Measurements from ENCODE around the gene YRDC. TPM values are rescaled to one million over a fixed set of nuclear protein-coding genes. Genes with fewer than 3 reads are reported as not detected.

YRDC gene
- total RNA-seq, result 10 to 100 TPM; 13.1 to 41.7 (median 26.1) TPM

GRCh38 chr1:37807555-37808368, at the start of gene YRDC, which contains the start of gene C1orf122:
Gene YRDC, minus strand, starts transcription at chr1:37808208. Its CDS starts 28 bp downstream, at chr1:37808180.
Gene C1orf122, plus strand, starts transcription at chr1:37807790. Its CDS starts 615 bp downstream, at chr1:37808405.
- 0% methylated on average over 29 of the region's 95 CpGs for WGBS
- Histone ChIP-seq H3K27ac (peak within 1 kb of the TSS; percentile 95), H3K27me3 (no peaks in the 10 kb centered on the region), H3K4me3 (peak within 1 kb of the TSS; percentile 99), H3K4me1 (peaks cover 39% of the 10 kb centered on the region), H3K36me3 (peaks cover 38% of the 10 kb centered on the region), H3K9me3 (no peaks in the 10 kb centered on the region)
- DNase-seq (ENCODE audit: low spot score in 2 of 2), result peak; percentile 96 to 98
- TF ChIP-seq POLR2A (IDR thresholded peaks at IDR 0.05) (peak; percentile 9 to 69), CTCF (IDR thresholded peaks at IDR 0.05) (no peak), EP300 (IDR thresholded peaks at IDR 0.05) (no peak), POLR2AphosphoS5 (IDR thresholded peaks at IDR 0.05) (peak; percentile 56 to 89 (median 69))

DNA sequence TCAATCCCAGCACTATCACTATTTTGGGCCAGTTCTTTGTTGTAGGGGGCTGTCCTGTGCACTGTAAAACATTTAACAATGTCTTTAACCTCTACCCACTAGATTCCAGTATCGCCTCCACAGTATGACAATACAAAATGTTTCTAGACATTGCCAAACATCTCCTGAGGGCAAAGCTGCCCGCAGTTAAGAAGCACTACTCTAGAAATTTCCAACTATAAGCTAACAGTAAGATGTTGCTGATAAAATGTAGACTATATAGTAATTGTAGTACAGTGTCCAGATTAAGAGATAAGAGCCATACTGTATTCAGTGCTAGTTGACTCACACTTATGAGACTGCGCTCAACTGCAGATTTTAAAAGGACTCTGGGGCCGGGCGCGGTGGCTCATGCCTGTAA, 46.4 kb upstream of the YRDC start:
- H3K27me3 ChIP-seq, result no peaks in the 10 kb centered on the region
- H3K4me3 ChIP-seq, result no peak overlapping the region
- peaks cover 57% of the 10 kb centered on the region for H3K4me1 ChIP-seq
- WGBS, result 83% methylated on average over 6 of the region's 6 CpGs
- peaks cover 10% of the 10 kb centered on the region for H3K36me3 ChIP-seq
- DNase-seq (ENCODE audit: low spot score in 2 of 2), result no peak
- TF ChIP-seq POLR2A (IDR thresholded peaks at IDR 0.05), result no peak
- TF ChIP-seq CTCF (IDR thresholded peaks at IDR 0.05), result no peak
- TF ChIP-seq POLR2AphosphoS5 (IDR thresholded peaks at IDR 0.05), result no peak
- H3K9me3 ChIP-seq, result no peaks in the 10 kb centered on the region
- H3K27ac ChIP-seq, result no peak overlapping the region

DNA sequence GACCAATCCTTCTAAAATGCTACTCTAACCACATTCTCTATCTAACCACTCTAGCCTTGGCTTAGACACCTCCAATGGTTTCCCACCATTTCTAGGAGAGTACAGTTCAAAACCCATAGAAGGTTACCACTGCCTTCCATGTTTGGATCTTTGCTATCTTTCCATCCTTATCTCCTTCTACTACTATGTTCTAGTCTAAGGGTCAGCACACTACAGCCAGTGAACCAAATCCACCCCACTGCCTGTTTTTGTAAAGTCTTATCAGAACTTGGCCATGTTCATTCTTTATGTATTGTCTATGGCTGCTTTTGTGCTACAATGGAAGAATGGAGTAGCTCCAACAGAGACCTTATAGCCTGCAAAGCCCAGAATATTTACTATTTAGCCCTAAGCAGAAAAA, 45.1 kb upstream of the YRDC start:
- H3K4me1 ChIP-seq, result peaks cover 48% of the 10 kb centered on the region
- no peak for TF ChIP-seq EP300 (IDR thresholded peaks at IDR 0.05)
- no peak for TF ChIP-seq CTCF (IDR thresholded peaks at IDR 0.05)
- TF ChIP-seq POLR2AphosphoS5 (IDR thresholded peaks at IDR 0.05), result no peak
- no peak for TF ChIP-seq POLR2A (IDR thresholded peaks at IDR 0.05)
- no peak overlapping the region for H3K27ac ChIP-seq
- DNase-seq (ENCODE audit: low spot score in 2 of 2), result no peak
- no peaks in the 10 kb centered on the region for H3K9me3 ChIP-seq
- H3K27me3 ChIP-seq, result no peaks in the 10 kb centered on the region
- H3K36me3 ChIP-seq, result peaks cover 10% of the 10 kb centered on the region
- H3K4me3 ChIP-seq, result no peak overlapping the region

DNA sequence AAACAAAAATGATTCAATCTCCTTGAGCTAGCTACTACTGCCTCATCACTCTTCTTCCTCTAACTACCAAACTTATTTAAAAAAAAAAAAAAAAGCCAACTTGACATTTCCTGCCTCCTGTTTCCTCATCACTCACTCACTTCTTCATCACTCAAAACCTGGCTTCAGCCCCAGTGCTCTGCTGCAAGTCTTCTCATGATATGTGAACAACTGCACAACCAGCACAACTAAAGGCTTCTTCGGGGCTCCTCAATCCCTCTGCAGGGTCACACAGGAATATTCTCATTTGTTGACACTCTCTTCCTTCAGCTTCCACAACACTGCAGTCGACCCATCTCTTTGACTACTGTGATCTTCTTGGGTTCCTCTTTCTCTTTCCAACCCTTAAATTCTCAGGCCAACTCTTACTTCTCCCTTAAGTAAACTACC, 43.8 kb upstream of the YRDC start:
- TF ChIP-seq POLR2AphosphoS5 (IDR thresholded peaks at IDR 0.05) (no peak), CTCF (IDR thresholded peaks at IDR 0.05) (no peak), POLR2A (IDR thresholded peaks at IDR 0.05) (no peak), EP300 (IDR thresholded peaks at IDR 0.05) (no peak)
- Histone ChIP-seq H3K27ac (no peak overlapping the region), H3K9me3 (no peaks in the 10 kb centered on the region), H3K4me3 (no peak overlapping the region), H3K4me1 (peaks cover 46% of the 10 kb centered on the region), H3K36me3 (peaks cover 4% of the 10 kb centered on the region), H3K27me3 (no peaks in the 10 kb centered on the region)
- WGBS, result 73% methylated on average over 2 of the region's 2 CpGs
- DNase-seq (ENCODE audit: low spot score in 2 of 2), result no peak

DNA sequence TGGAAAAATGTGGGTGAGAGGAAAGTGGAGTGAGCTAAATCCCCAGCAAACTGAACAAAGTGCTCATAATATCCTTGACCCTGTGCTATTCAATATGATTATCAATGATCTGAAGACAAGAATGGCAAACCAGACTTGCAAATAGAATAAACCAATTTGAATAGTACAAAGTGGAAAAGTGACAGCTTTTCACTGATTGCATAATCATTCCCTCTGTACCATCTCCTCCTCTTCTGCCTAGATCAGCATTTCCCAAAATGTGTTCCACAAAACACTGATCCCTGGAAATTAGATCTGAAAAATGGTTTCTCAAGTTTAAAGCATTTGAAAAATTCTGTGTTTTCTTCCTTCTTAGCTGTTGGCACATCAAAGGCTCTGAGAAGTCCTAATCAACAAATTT, 43.3 kb upstream of the YRDC start:
- Histone ChIP-seq H3K4me3 (no peak overlapping the region), H3K27ac (no peak overlapping the region), H3K36me3 (peaks cover 4% of the 10 kb centered on the region), H3K9me3 (no peaks in the 10 kb centered on the region), H3K4me1 (peaks cover 43% of the 10 kb centered on the region), H3K27me3 (no peaks in the 10 kb centered on the region)
- no peak for DNase-seq (ENCODE audit: low spot score in 2 of 2)
- TF ChIP-seq POLR2AphosphoS5 (IDR thresholded peaks at IDR 0.05), result no peak
- no peak for TF ChIP-seq POLR2A (IDR thresholded peaks at IDR 0.05)
- no peak for TF ChIP-seq EP300 (IDR thresholded peaks at IDR 0.05)
- no peak for TF ChIP-seq CTCF (IDR thresholded peaks at IDR 0.05)
